HG03442 (cell line): Measurements from ENCODE around the gene PTPN11.
A peak's percentile ranks its signal among the peaks of the same experiment; 100 is the strongest.
"Not testable (repeated sequence)": the region's sequence is repeated elsewhere in the genome, so short reads cannot be mapped to it uniquely, and the experiment has no call there.

Source experiments
- ATAC-seq: cut with Tn5 transposase; IDR thresholded peaks from one replicate; pipeline ENCODE4 v1.9.1; 2021; ENCODE audit warnings: mild to moderate bottlenecking, moderate library complexity; ENCODE audit not compliant: unreplicated experiment

Gene PTPN11

GRCh38 chr12:112447106-112447505 is 28.4 kb downstream of the PTPN11 start:
- no peak for ATAC-seq

GRCh38 chr12:112448165-112448564 is 29.4 kb downstream of the PTPN11 start:
- not testable (repeated sequence) for ATAC-seq

GRCh38 chr12:112450725-112451124 is 32.0 kb downstream of the PTPN11 start:
- no peak for ATAC-seq

GRCh38 chr12:112456029-112456428 is 37.3 kb downstream of the PTPN11 start:
- ATAC-seq, result no peak

GRCh38 chr12:112457142-112457541 is 38.4 kb downstream of the PTPN11 start:
- not testable (repeated sequence) for ATAC-seq

GRCh38 chr12:112458330-112458729 is 39.6 kb downstream of the PTPN11 start:
- ATAC-seq, result no peak

GRCh38 chr12:112458751-112459150 is 40.0 kb downstream of the PTPN11 start:
- no peak for ATAC-seq

- ATAC-seq, result no peak
Observed at GRCh38 chr12:112463478-112463877, 44.7 kb downstream of the PTPN11 start.

- no peak for ATAC-seq
Observed at GRCh38 chr12:112464605-112465004, 45.9 kb downstream of the PTPN11 start.

- no peak for ATAC-seq
Observed at GRCh38 chr12:112466011-112466422, 47.3 kb downstream of the PTPN11 start.

- no peak for ATAC-seq
Observed at GRCh38 chr12:112466835-112467234, 48.1 kb downstream of the PTPN11 start.

- ATAC-seq, result no peak
Observed at GRCh38 chr12:112468046-112468445, 49.3 kb downstream of the PTPN11 start.

- ATAC-seq, result no peak
Observed at GRCh38 chr12:112473056-112473455, 54.3 kb downstream of the PTPN11 start.

GRCh38 chr12:112479413-112479812 is 60.7 kb downstream of the PTPN11 start:
- no peak for ATAC-seq

- no peak for ATAC-seq
Observed at GRCh38 chr12:112480931-112481330, 62.2 kb downstream of the PTPN11 start.

- ATAC-seq, result no peak
Observed at GRCh38 chr12:112482733-112483132, 64.0 kb downstream of the PTPN11 start.

- no peak for ATAC-seq
Observed at GRCh38 chr12:112486361-112486760, 67.6 kb downstream of the PTPN11 start.

GRCh38 chr12:112488257-112488876 is 69.6 kb downstream of the PTPN11 start:
- no peak for ATAC-seq

- ATAC-seq, result no peak
Observed at GRCh38 chr12:112489456-112489855, 70.7 kb downstream of the PTPN11 start.

GRCh38 chr12:112496496-112496895 is 77.7 kb downstream of the PTPN11 start:
- peak; percentile 90 for ATAC-seq

- no peak for ATAC-seq
Observed at GRCh38 chr12:112498580-112498979, 79.8 kb downstream of the PTPN11 start.

GRCh38 chr12:112503512-112503911 is 84.8 kb downstream of the PTPN11 start:
- ATAC-seq, result no peak

GRCh38 chr12:112506513-112507166 is 87.9 kb downstream of the PTPN11 start:
- ATAC-seq, result no peak
